ENCODE data around the gene SNED1. TPM values are rescaled to one million over a fixed set of nuclear protein-coding genes. Genes with fewer than 3 reads are reported as not detected.

SNED1 gene
- polyA plus RNA-seq, 4 donors: 0.45 to 6.0 (median 3.4) TPM

DNA sequence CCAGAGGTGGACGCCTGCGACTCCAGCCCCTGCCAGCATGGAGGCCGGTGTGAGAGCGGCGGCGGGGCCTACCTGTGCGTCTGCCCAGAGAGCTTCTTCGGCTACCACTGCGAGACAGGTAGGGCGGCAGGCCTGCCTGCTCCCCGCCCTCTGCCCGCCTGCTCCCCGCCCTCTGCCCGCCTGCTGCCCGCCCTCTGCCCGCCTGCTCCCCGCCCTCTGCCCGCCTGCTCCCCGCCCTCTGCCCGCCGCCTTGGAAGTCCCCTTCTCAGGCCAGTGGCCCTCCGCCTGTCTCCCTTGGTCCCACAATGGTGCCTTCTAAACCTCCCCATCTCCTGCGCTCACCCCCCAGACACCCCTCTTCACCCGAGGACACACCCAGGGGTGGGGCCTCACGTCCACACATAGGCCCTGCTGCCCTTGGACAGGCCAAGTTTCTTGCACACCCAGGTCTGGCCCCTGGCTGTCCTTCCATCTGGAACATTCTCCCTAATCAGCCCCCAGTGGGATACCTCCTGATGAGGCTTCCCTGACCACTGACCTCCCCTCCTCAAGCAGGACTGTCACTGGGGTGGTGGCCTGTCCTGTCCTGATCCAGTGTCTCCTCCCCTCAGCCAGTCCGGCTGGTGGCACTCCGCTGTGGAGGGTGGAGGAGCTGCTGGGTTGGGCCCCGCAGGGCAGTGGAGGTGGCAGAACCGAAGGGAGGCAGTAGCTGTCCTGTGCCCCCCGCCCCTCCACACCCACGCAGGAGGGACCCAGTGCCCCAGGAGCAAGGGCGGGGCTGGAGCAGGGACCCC is 65.8 kb downstream of the SNED1 start:
- H3K9me3 ChIP-seq (ENCODE audit: control insufficient read depth in 2 of 2, insufficient read depth in 1 of 2, low read depth in 1 of 2, low read length in 1 of 2): no peaks in the 10 kb centered on the region
- WGBS, 3 donors: 19 to 35% (median 34%) methylated on average over 30 to 32 of the region's 32 CpGs
- H3K36me3 ChIP-seq (ENCODE audit: control insufficient read depth in 3 of 3, insufficient read depth in 2 of 3, low read depth in 1 of 3, low read length in 3 of 3): no peaks in the 10 kb centered on the region
- FAIRE-seq (no peak), DNase-seq (peak; percentile 20 to 51)
- H3K4me3 ChIP-seq (ENCODE audit: low read depth in 1 of 3, low read length in 3 of 3): peak overlapping the region in 1 of 3 donors; percentile 10
- H3K27ac ChIP-seq (ENCODE audit: low read depth in 1 of 3, low read length in 2 of 3): no peak overlapping the region
- no peaks in the 10 kb centered on the region for H3K4me1 ChIP-seq (ENCODE audit: control insufficient read depth in 3 of 3, insufficient read depth in 2 of 3, low read depth in 1 of 3, low read length in 2 of 3)
- peaks cover 0 to 3% (median 0%) of the 10 kb centered on the region in 3 donors for H3K27me3 ChIP-seq (ENCODE audit: control insufficient read depth in 3 of 3, insufficient read depth in 3 of 3, low read length in 3 of 3)

DNA sequence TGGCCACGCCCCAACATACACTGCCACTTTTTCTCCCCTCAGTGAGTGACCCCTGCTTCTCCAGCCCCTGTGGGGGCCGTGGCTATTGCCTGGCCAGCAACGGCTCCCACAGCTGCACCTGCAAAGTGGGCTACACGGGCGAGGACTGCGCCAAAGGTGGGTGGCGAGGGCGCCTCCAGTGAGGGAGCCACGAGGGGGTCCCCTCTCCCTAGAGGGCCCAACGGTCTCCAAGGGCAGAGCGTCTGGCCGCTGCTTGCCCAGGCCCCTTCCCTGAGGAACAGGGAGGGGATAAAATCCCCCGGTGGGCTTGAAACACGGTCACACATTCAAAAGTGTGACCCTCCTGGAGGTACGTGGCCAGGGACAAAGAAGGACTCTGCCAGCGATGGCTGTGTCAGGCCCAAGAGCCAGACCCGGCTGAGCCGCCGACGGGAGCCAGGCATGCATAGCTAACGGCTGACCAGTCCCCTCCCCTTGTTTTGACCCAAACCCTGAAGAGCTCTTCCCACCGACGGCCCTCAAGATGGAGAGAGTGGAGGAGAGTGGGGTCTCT is 66.5 kb downstream of the SNED1 start:
- FAIRE-seq (no peak), DNase-seq (no peak)
- H3K9me3 ChIP-seq (ENCODE audit: control insufficient read depth in 2 of 2, insufficient read depth in 1 of 2, low read depth in 1 of 2, low read length in 1 of 2): no peaks in the 10 kb centered on the region
- H3K4me1 ChIP-seq (ENCODE audit: control insufficient read depth in 3 of 3, insufficient read depth in 2 of 3, low read depth in 1 of 3, low read length in 2 of 3): no peaks in the 10 kb centered on the region
- H3K27me3 ChIP-seq (ENCODE audit: control insufficient read depth in 3 of 3, insufficient read depth in 3 of 3, low read length in 3 of 3): peaks cover 0 to 10% (median 0%) of the 10 kb centered on the region in 3 donors
- no peaks in the 10 kb centered on the region for H3K36me3 ChIP-seq (ENCODE audit: control insufficient read depth in 3 of 3, insufficient read depth in 2 of 3, low read depth in 1 of 3, low read length in 3 of 3)
- no peak overlapping the region for H3K27ac ChIP-seq (ENCODE audit: low read depth in 1 of 3, low read length in 2 of 3)
- WGBS, 3 donors: 87 to 88% (median 87%) methylated on average over 22 to 23 of the region's 23 CpGs
- H3K4me3 ChIP-seq (ENCODE audit: low read depth in 1 of 3, low read length in 3 of 3): no peak overlapping the region

DNA sequence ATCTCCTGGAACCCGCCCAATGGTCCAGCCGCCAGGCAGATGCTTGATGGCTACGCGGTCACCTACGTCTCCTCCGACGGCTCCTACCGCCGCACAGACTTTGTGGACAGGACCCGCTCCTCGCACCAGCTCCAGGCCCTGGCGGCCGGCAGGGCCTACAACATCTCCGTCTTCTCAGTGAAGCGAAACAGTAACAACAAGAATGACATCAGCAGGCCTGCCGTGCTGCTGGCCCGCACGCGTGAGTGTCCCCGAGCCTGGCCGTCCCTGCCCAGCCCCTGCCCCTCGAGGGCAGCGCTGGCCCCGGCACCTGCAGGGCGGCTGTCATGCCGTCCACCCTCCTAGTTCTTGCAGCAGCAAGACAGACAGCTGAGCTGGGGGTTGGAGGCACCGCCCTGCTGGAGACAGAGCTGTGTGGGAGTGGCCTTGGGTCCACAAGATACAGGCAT is 67.0 kb downstream of the SNED1 start:
- no peak overlapping the region for H3K27ac ChIP-seq (ENCODE audit: low read depth in 1 of 3, low read length in 2 of 3)
- H3K27me3 ChIP-seq (ENCODE audit: control insufficient read depth in 3 of 3, insufficient read depth in 3 of 3, low read length in 3 of 3): peaks cover 0 to 15% (median 0%) of the 10 kb centered on the region in 3 donors
- DNase-seq: no peak
- no peaks in the 10 kb centered on the region for H3K4me1 ChIP-seq (ENCODE audit: control insufficient read depth in 3 of 3, insufficient read depth in 2 of 3, low read depth in 1 of 3, low read length in 2 of 3)
- no peaks in the 10 kb centered on the region for H3K36me3 ChIP-seq (ENCODE audit: control insufficient read depth in 3 of 3, insufficient read depth in 2 of 3, low read depth in 1 of 3, low read length in 3 of 3)
- no peak overlapping the region for H3K4me3 ChIP-seq (ENCODE audit: low read depth in 1 of 3, low read length in 3 of 3)
- no peaks in the 10 kb centered on the region for H3K9me3 ChIP-seq (ENCODE audit: control insufficient read depth in 2 of 2, insufficient read depth in 1 of 2, low read depth in 1 of 2, low read length in 1 of 2)
- WGBS, 3 donors: 77 to 85% (median 77%) methylated on average over 21 to 27 of the region's 27 CpGs
- no peak for FAIRE-seq

DNA sequence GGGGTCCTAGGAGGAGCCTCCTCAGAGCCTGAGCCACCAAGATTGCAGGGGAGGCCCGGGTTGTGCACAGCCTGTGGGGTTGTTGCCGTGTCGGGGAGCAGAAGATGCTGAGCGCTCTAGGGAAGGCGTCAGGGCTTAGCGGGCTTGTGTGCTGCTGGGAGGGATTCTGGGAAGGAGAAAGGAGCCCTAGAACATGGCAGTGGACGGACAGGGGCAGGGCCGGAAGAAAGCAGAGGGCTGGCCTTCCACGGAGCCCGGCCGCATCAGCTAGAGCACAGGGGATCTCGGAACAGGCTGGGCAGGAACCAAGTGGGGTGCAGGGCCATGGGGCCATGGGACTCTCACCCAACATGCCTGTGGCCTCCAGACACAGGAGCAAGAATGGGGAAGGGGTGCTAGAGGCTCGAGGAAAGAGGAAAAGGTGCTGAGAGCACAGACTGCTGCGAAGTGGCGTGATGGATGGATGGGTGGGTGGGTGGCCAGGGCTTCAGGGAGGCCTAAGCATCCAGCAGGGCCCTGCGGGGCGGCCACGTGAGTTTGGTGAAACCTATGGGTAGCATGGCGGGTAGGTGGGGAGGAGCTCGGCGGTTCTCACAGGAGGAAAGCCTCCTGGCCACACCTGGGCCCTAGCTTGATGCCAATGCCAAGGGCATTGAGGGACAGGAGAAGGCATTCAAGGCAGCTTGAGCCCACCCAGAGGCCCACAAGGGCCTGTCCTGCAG is 67.9 kb downstream of the SNED1 start:
- Histone ChIP-seq H3K4me1 (ENCODE audit: control insufficient read depth in 3 of 3, insufficient read depth in 2 of 3, low read depth in 1 of 3, low read length in 2 of 3) (no peaks in the 10 kb centered on the region), H3K9me3 (ENCODE audit: control insufficient read depth in 2 of 2, insufficient read depth in 1 of 2, low read depth in 1 of 2, low read length in 1 of 2) (no peaks in the 10 kb centered on the region), H3K36me3 (ENCODE audit: control insufficient read depth in 3 of 3, insufficient read depth in 2 of 3, low read depth in 1 of 3, low read length in 3 of 3) (peaks cover 0 to 2% (median 0%) of the 10 kb centered on the region in 3 donors), H3K4me3 (ENCODE audit: low read depth in 1 of 3, low read length in 3 of 3) (no peak overlapping the region), H3K27me3 (ENCODE audit: control insufficient read depth in 3 of 3, insufficient read depth in 3 of 3, low read length in 3 of 3) (peaks cover 0 to 16% (median 0%) of the 10 kb centered on the region in 3 donors), H3K27ac (ENCODE audit: low read depth in 1 of 3, low read length in 2 of 3) (no peak overlapping the region)
- no peak for DNase-seq
- no peak for FAIRE-seq
- 90 to 91% (median 90%) methylated on average over 21 of the region's 21 CpGs for WGBS, 3 donors

DNA sequence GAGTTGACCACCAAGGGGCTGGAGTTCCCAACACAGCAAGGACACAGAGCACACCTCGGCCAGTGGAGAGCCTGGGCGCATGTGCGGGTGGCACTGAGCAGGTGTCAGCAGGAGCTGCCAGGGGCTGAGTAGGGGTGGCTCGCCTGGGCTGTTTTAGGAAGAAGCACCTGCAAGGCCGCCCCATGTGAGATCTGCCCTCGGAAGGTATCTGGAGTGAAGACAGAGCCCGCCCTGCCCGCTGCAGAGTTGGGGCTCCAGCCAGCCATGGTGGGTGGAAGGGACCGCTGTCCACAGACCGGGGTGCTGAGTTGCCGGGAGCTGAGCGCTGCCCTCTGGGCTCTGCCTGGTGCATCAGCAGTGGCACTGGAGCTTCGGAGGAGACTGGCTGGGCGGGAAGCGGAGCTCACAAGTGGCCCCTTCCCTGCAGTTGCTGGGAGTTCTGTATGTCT is 68.5 kb downstream of the SNED1 start:
- H3K4me1 ChIP-seq (ENCODE audit: control insufficient read depth in 3 of 3, insufficient read depth in 2 of 3, low read depth in 1 of 3, low read length in 2 of 3): no peaks in the 10 kb centered on the region
- H3K27me3 ChIP-seq (ENCODE audit: control insufficient read depth in 3 of 3, insufficient read depth in 3 of 3, low read length in 3 of 3): peaks cover 0 to 16% (median 0%) of the 10 kb centered on the region in 3 donors
- H3K27ac ChIP-seq (ENCODE audit: low read depth in 1 of 3, low read length in 2 of 3): no peak overlapping the region
- FAIRE-seq (no peak), DNase-seq (no peak)
- H3K4me3 ChIP-seq (ENCODE audit: low read depth in 1 of 3, low read length in 3 of 3): no peak overlapping the region
- 67 to 78% (median 76%) methylated on average over 12 to 15 of the region's 15 CpGs for WGBS, 3 donors
- H3K36me3 ChIP-seq (ENCODE audit: control insufficient read depth in 3 of 3, insufficient read depth in 2 of 3, low read depth in 1 of 3, low read length in 3 of 3): peaks cover 0 to 2% (median 0%) of the 10 kb centered on the region in 3 donors
- H3K9me3 ChIP-seq (ENCODE audit: control insufficient read depth in 2 of 2, insufficient read depth in 1 of 2, low read depth in 1 of 2, low read length in 1 of 2): no peaks in the 10 kb centered on the region

DNA sequence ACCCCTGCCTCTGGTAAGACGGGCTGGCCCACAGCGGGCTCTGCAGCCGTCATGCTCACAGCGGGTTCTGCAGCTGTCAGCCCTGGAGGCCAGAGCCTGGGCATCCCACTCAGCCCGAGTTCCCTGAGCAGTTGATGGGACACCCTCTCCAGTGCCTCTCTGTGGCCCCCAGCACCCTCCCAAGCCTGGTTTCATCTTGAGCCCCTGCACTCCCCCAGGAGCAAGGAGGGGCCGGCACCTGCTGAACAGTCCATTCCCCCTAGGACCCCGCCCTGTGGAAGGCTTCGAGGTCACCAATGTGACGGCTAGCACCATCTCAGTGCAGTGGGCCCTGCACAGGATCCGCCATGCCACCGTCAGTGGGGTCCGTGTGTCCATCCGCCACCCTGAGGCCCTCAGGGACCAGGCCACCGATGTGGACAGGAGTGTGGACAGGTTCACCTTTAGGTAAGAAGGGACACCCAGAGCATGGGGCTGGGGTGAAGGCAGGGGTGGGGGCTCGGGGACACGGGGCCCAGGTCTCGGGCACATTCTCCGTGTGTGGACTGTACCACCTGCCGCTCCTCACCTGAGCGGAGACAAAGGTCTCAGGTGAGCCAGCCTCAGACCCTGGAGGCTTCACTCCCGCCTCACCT is 69.2 kb downstream of the SNED1 start:
- peaks cover 0 to 2% (median 1%) of the 10 kb centered on the region in 3 donors for H3K36me3 ChIP-seq (ENCODE audit: control insufficient read depth in 3 of 3, insufficient read depth in 2 of 3, low read depth in 1 of 3, low read length in 3 of 3)

DNA sequence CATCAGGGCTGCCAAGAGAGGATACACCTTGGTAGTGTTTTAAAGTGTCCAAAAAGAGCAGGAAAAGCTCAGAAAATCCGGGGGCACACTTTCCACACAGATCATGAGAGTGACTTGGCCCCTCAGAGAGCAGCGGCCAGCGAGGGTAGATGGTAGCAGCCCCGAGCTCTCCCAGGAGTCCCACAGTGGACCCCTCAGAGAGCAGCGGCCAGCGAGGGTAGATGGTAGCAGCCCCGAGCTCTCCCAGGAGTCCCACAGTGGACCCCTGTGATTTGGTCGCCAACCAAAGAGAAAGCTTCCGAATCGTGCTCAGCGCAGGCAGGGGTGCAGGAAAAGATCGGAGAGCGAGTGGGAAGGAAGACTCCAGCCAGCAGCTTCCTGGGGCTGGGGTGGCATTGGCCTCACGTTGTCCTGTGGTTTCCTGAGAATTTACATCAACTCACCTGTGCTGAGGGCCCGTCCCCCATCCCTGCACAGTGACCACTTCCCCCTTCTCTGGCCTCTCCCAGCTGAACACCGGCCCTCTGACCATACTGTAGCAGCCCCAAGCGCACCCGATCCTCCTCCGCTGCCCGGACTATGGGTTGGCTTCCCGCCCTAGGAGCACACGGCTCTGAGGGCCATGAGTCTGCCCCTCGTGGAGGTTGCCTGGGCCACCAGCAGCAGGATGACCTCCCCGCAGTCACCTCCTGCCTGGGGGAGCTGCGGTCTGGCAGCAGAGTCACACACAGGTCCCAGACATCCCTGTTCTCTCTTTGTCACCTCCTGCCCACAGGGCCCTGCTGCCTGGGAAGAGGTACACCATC is 69.9 kb downstream of the SNED1 start:
- Histone ChIP-seq H3K4me1 (ENCODE audit: control insufficient read depth in 3 of 3, insufficient read depth in 2 of 3, low read depth in 1 of 3, low read length in 2 of 3) (no peaks in the 10 kb centered on the region), H3K4me3 (ENCODE audit: low read depth in 1 of 3, low read length in 3 of 3) (no peak overlapping the region), H3K9me3 (ENCODE audit: control insufficient read depth in 2 of 2, insufficient read depth in 1 of 2, low read depth in 1 of 2, low read length in 1 of 2) (no peaks in the 10 kb centered on the region), H3K36me3 (ENCODE audit: control insufficient read depth in 3 of 3, insufficient read depth in 2 of 3, low read depth in 1 of 3, low read length in 3 of 3) (peaks cover 0 to 5% (median 2%) of the 10 kb centered on the region in 3 donors), H3K27ac (ENCODE audit: low read depth in 1 of 3, low read length in 2 of 3) (no peak overlapping the region), H3K27me3 (ENCODE audit: control insufficient read depth in 3 of 3, insufficient read depth in 3 of 3, low read length in 3 of 3) (peaks cover 0 to 22% (median 0%) of the 10 kb centered on the region in 3 donors)
- WGBS, 3 donors: 79 to 85% (median 80%) methylated on average over 25 of the region's 25 CpGs
- FAIRE-seq (no peak), DNase-seq (no peak)

More for the DNA sequence above, 69.2 kb downstream of the SNED1 start:
- DNase-seq (no peak), FAIRE-seq (no peak)
- 83 to 92% (median 85%) methylated on average over 21 of the region's 21 CpGs for WGBS, 3 donors
- H3K27me3 ChIP-seq (ENCODE audit: control insufficient read depth in 3 of 3, insufficient read depth in 3 of 3, low read length in 3 of 3): peaks cover 0 to 18% (median 0%) of the 10 kb centered on the region in 3 donors
- H3K4me1 ChIP-seq (ENCODE audit: control insufficient read depth in 3 of 3, insufficient read depth in 2 of 3, low read depth in 1 of 3, low read length in 2 of 3): no peaks in the 10 kb centered on the region
- no peak overlapping the region for H3K27ac ChIP-seq (ENCODE audit: low read depth in 1 of 3, low read length in 2 of 3)
- no peaks in the 10 kb centered on the region for H3K9me3 ChIP-seq (ENCODE audit: control insufficient read depth in 2 of 2, insufficient read depth in 1 of 2, low read depth in 1 of 2, low read length in 1 of 2)
- no peak overlapping the region for H3K4me3 ChIP-seq (ENCODE audit: low read depth in 1 of 3, low read length in 3 of 3)
